HEK293 (cell line): Measurements from ENCODE around the gene CERS4.
A peak's percentile ranks its signal among the peaks of the same experiment; 100 is the strongest.

ENCODE experiments used
- BCL11B ChIP-seq: fragments of 450-650 bp; formaldehyde crosslinking; IDR thresholded peaks from 2 replicates; pipeline ENCODE4 v1.5.1; 2016; ENCODE audit warnings: low read depth, missing biosample characterization, missing genetic modification characterization
- IKZF3 ChIP-seq: fragments of 450-650 bp; IDR thresholded peaks from 2 replicates; pipeline ENCODE4 v1.5.0; 2018; ENCODE audit warnings: missing biosample characterization, mild to moderate bottlenecking, missing genetic modification characterization, moderate library complexity
- MZF1 ChIP-seq: fragments of 450-650 bp; formaldehyde crosslinking; IDR thresholded peaks from 2 replicates; pipeline ENCODE4 v1.5.1; 2017; ENCODE audit warnings: missing biosample characterization, missing genetic modification characterization, borderline replicate concordance
- REPIN1 ChIP-seq: fragments of 450-650 bp; formaldehyde crosslinking; IDR thresholded peaks from 2 replicates; pipeline ENCODE4 v1.5.1; 2017; ENCODE audit warnings: missing biosample characterization, missing genetic modification characterization, low read depth
- ZBTB8A ChIP-seq: fragments of 450-650 bp; formaldehyde crosslinking; IDR thresholded peaks from 2 replicates; pipeline ENCODE4 v1.5.1; 2016; ENCODE audit warnings: missing biosample characterization, missing genetic modification characterization
- ZEB2 ChIP-seq: fragments of 450-650 bp; formaldehyde crosslinking; IDR thresholded peaks from 2 replicates; pipeline ENCODE4 v1.5.1; 2016; ENCODE audit warnings: missing biosample characterization, missing genetic modification characterization
- ZNF19 ChIP-seq: fragments of 450-650 bp; formaldehyde crosslinking; IDR thresholded peaks from 2 replicates; pipeline ENCODE4; 2016; ENCODE audit warnings: missing biosample characterization, missing genetic modification characterization, low read depth
- ZNF335 ChIP-seq: fragments of 450-650 bp; formaldehyde crosslinking; conservative IDR thresholded peaks from 2 replicates; pipeline ENCODE4 v1.5.1; 2016; ENCODE audit warnings: missing biosample characterization, missing genetic modification characterization
- ZNF548 ChIP-seq: fragments of 450-650 bp; formaldehyde crosslinking; IDR thresholded peaks from 2 replicates; pipeline ENCODE4 v1.5.1; 2016; ENCODE audit warnings: missing biosample characterization, missing genetic modification characterization
- ZNF560 ChIP-seq: fragments of 450-650 bp; formaldehyde crosslinking; IDR thresholded peaks from 2 replicates; pipeline ENCODE4 v1.5.1; 2017; ENCODE audit warnings: missing biosample characterization, missing genetic modification characterization, borderline replicate concordance
- ZNF610 ChIP-seq: fragments of 450-650 bp; formaldehyde crosslinking; IDR thresholded peaks from 2 replicates; pipeline ENCODE4 v1.5.1; 2016; ENCODE audit warnings: missing biosample characterization, missing genetic modification characterization, borderline replicate concordance
- ZNF629 ChIP-seq: fragments of 450-650 bp; formaldehyde crosslinking; IDR thresholded peaks from 2 replicates; pipeline ENCODE4 v1.5.1; 2017; ENCODE audit warnings: missing biosample characterization, missing genetic modification characterization
- ZNF654 ChIP-seq: fragments of 450-650 bp; formaldehyde crosslinking; IDR thresholded peaks from 2 replicates; pipeline ENCODE4 v1.5.1; 2016; ENCODE audit warnings: low read depth, missing biosample characterization, missing genetic modification characterization
- ZNF660 ChIP-seq: fragments of 450-650 bp; IDR thresholded peaks from 2 replicates; pipeline ENCODE4 v1.5.1; 2018; ENCODE audit warnings: missing biosample characterization, mild to moderate bottlenecking, missing genetic modification characterization
- ZNF747 ChIP-seq: fragments of 450-650 bp; formaldehyde crosslinking; IDR thresholded peaks from 2 replicates; pipeline ENCODE4 v1.5.1; 2016; ENCODE audit warnings: missing biosample characterization, missing genetic modification characterization
- ZNF791 ChIP-seq: fragments of 450-650 bp; formaldehyde crosslinking; IDR thresholded peaks from 2 replicates; pipeline ENCODE4 v1.5.1; 2016; ENCODE audit warnings: missing biosample characterization, missing genetic modification characterization
- TF ChIP-seq, protein P1 (sequence below): fragments of 450-650 bp; formaldehyde crosslinking; IDR thresholded peaks from 2 replicates; pipeline ENCODE4 v1.5.1; 2016; ENCODE audit warnings: missing biosample characterization, missing genetic modification characterization
- TF ChIP-seq, protein P2 (sequence below): fragments of 450-650 bp; formaldehyde crosslinking; IDR thresholded peaks from 2 replicates; pipeline ENCODE4 v1.5.1; 2016; ENCODE audit warnings: missing biosample characterization, missing genetic modification characterization
- TF ChIP-seq, protein P3 (sequence below): fragments of 450-650 bp; formaldehyde crosslinking; IDR thresholded peaks from 2 replicates; pipeline ENCODE4 v1.5.1; 2016; ENCODE audit warnings: missing biosample characterization, missing genetic modification characterization
- TF ChIP-seq, protein P4 (sequence below): fragments of 450-650 bp; formaldehyde crosslinking; IDR thresholded peaks from 2 replicates; pipeline ENCODE4 v1.5.1; 2016; ENCODE audit warnings: missing biosample characterization, missing genetic modification characterization, low read depth
- TF ChIP-seq, protein P5 (sequence below): fragments of 450-650 bp; formaldehyde crosslinking; IDR thresholded peaks from 2 replicates; pipeline ENCODE4 v1.5.1; 2017; ENCODE audit warnings: missing biosample characterization, mild to moderate bottlenecking, missing genetic modification characterization, moderate library complexity
- TF ChIP-seq, protein P6 (sequence below): fragments of 450-650 bp; formaldehyde crosslinking; IDR thresholded peaks from 2 replicates; pipeline ENCODE4 v1.5.1; 2016; ENCODE audit warnings: missing biosample characterization, missing genetic modification characterization
- TF ChIP-seq, protein P7 (sequence below): fragments of 450-650 bp; formaldehyde crosslinking; IDR thresholded peaks from 2 replicates; pipeline ENCODE4 v1.5.1; 2016; ENCODE audit warnings: missing biosample characterization, missing genetic modification characterization

Gene CERS4

DNA sequence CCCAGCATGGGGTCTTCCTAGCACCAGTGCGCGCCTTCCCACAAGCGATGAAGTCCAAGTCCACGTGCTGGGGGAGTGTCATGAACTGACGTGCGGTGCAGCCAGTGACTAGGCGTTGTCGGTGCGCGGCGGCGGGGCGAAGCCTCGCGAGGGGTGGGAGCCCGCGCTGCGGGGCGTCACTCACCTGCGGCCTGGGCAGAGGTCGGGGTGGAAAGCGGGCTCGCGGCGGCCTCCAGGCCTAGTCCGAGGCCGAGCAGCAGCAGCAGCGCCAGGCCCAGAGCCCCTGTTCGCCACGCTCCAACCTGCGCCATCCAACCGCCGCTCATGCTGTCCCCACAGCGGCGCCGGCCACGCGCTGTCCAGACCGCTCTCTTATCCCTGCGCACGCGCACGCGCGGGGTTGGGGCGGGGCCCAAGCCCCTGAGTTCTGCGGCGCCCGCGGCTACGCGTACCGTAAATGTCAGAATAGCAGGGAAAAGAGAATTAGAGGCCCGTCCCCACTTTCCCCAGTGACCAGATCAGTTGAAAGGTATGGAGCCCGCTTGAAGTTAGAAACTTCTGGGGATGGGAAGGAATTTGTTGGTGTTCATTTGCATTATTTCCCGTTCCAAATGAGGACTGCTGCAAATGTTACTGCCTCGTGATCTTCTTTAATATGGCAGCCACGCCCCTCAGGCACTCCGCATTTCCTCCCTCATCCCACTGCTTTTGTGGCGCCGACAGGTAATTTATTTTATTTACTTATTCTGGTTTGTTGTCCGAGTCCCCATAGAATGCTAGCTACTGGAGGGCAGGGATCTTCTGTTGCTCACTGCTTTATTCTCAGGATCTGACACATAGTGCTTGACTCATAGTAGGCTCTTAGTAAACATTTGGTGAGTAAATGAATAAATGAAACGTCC, 99.0 kb downstream of the CERS4 start, which contains the start of gene CD320 (continued):
- no peak for TF ChIP-seq MZF1 (tag by site-specific recombination)
- no peak for TF ChIP-seq ZNF548
- peak; percentile 63; the same call in 1 of the 2 replicates for TF ChIP-seq ZNF660 (tag by site-specific recombination)
- no peak for TF ChIP-seq ZNF791
- peak; percentile 79 for TF ChIP-seq ZEB2 (tag by site-specific recombination)
- peak; percentile 70; the same call in 1 of the 2 replicates for TF ChIP-seq BCL11B (tag by site-specific recombination)
- TF ChIP-seq, protein P1, sequence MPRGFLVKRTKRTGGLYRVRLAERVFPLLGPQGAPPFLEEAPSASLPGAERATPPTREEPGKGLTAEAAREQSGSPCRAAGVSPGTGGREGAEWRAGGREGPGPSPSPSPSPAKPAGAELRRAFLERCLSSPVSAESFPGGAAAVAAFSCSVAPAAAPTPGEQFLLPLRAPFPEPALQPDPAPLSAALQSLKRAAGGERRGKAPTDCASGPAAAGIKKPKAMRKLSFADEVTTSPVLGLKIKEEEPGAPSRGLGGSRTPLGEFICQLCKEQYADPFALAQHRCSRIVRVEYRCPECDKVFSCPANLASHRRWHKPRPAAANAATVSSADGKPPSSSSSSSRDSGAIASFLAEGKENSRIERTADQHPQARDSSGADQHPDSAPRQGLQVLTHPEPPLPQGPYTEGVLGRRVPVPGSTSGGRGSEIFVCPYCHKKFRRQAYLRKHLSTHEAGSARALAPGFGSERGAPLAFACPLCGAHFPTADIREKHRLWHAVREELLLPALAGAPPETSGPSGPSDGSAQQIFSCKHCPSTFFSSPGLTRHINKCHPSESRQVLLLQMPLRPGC (tag by site-specific recombination) = no peak
- 0 out of 2 replicates have a peak, but pooled peaks have one; percentile 27 for TF ChIP-seq REPIN1
- TF ChIP-seq ZNF19 (tag by site-specific recombination) = no peak
- TF ChIP-seq, protein P2, sequence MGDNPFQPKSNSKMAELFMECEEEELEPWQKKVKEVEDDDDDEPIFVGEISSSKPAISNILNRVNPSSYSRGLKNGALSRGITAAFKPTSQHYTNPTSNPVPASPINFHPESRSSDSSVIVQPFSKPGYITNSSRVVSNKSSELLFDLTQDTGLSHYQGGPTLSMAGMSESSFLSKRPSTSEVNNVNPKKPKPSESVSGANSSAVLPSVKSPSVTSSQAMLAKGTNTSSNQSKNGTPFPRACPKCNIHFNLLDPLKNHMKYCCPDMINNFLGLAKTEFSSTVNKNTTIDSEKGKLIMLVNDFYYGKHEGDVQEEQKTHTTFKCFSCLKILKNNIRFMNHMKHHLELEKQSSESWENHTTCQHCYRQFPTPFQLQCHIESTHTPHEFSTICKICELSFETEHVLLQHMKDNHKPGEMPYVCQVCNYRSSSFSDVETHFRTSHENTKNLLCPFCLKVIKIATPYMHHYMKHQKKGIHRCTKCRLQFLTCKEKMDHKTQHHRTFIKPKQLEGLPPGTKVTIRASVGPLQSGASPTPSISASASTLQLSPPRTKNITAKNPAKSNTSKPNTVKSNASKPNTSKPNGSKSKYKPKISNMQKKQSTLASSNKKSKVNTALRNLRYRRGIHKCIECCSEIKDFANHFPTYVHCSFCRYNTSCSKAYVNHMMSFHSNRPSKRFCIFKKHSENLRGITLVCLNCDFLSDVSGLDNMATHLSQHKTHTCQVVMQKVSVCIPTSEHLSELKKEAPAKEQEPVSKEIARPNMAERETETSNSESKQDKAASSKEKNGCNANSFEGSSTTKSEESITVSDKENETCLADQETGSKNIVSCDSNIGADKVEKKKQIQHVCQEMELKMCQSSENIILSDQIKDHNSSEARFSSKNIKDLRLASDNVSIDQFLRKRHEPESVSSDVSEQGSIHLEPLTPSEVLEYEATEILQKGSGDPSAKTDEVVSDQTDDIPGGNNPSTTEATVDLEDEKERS = no peak; the same call in 1 of the 2 replicates
- TF ChIP-seq, protein P3, sequence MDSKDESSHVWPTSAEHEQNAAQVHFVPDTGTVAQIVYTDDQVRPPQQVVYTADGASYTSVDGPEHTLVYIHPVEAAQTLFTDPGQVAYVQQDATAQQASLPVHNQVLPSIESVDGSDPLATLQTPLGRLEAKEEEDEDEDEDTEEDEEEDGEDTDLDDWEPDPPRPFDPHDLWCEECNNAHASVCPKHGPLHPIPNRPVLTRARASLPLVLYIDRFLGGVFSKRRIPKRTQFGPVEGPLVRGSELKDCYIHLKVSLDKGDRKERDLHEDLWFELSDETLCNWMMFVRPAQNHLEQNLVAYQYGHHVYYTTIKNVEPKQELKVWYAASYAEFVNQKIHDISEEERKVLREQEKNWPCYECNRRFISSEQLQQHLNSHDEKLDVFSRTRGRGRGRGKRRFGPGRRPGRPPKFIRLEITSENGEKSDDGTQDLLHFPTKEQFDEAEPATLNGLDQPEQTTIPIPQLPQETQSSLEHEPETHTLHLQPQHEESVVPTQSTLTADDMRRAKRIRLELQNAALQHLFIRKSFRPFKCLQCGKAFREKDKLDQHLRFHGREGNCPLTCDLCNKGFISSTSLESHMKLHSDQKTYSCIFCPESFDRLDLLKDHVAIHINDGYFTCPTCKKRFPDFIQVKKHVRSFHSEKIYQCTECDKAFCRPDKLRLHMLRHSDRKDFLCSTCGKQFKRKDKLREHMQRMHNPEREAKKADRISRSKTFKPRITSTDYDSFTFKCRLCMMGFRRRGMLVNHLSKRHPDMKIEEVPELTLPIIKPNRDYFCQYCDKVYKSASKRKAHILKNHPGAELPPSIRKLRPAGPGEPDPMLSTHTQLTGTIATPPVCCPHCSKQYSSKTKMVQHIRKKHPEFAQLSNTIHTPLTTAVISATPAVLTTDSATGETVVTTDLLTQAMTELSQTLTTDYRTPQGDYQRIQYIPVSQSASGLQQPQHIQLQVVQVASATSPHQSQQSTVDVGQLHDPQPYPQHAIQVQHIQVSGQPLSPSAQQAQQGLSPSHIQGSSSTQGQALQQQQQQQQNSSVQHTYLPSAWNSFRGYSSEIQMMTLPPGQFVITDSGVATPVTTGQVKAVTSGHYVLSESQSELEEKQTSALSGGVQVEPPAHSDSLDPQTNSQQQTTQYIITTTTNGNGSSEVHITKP (tag by site-specific recombination) = no peak; the same call in 1 of the 2 replicates
- peak; percentile 8; the same call in 1 of the 2 replicates for TF ChIP-seq ZNF335
- TF ChIP-seq, protein P4, sequence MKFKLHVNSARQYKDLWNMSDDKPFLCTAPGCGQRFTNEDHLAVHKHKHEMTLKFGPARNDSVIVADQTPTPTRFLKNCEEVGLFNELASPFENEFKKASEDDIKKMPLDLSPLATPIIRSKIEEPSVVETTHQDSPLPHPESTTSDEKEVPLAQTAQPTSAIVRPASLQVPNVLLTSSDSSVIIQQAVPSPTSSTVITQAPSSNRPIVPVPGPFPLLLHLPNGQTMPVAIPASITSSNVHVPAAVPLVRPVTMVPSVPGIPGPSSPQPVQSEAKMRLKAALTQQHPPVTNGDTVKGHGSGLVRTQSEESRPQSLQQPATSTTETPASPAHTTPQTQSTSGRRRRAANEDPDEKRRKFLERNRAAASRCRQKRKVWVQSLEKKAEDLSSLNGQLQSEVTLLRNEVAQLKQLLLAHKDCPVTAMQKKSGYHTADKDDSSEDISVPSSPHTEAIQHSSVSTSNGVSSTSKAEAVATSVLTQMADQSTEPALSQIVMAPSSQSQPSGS = no peak
- TF ChIP-seq ZNF610 (tag by site-specific recombination) = peak; percentile 93
- no peak for TF ChIP-seq ZNF747 (tag by site-specific recombination)
- TF ChIP-seq, protein P5, sequence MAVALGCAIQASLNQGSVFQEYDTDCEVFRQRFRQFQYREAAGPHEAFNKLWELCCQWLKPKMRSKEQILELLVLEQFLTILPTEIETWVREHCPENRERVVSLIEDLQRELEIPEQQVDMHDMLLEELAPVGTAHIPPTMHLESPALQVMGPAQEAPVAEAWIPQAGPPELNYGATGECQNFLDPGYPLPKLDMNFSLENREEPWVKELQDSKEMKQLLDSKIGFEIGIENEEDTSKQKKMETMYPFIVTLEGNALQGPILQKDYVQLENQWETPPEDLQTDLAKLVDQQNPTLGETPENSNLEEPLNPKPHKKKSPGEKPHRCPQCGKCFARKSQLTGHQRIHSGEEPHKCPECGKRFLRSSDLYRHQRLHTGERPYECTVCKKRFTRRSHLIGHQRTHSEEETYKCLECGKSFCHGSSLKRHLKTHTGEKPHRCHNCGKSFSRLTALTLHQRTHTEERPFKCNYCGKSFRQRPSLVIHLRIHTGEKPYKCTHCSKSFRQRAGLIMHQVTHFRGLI = peak; percentile 23
- peak; percentile 28; the same call in 1 of the 2 replicates for TF ChIP-seq IKZF3 (tag by site-specific recombination)
- 0 out of 2 replicates have a peak, but pooled peaks have one; percentile 45 for TF ChIP-seq ZNF629 (tag by site-specific recombination)
- peak; percentile 73; the same call in 1 of the 2 replicates for TF ChIP-seq ZNF560
- peak; percentile 55; the same call in 1 of the 2 replicates for TF ChIP-seq ZBTB8A (tag by site-specific recombination)
- 0 out of 2 replicates have a peak, but pooled peaks have one; percentile 1 for TF ChIP-seq ZNF654
- TF ChIP-seq, protein P6, sequence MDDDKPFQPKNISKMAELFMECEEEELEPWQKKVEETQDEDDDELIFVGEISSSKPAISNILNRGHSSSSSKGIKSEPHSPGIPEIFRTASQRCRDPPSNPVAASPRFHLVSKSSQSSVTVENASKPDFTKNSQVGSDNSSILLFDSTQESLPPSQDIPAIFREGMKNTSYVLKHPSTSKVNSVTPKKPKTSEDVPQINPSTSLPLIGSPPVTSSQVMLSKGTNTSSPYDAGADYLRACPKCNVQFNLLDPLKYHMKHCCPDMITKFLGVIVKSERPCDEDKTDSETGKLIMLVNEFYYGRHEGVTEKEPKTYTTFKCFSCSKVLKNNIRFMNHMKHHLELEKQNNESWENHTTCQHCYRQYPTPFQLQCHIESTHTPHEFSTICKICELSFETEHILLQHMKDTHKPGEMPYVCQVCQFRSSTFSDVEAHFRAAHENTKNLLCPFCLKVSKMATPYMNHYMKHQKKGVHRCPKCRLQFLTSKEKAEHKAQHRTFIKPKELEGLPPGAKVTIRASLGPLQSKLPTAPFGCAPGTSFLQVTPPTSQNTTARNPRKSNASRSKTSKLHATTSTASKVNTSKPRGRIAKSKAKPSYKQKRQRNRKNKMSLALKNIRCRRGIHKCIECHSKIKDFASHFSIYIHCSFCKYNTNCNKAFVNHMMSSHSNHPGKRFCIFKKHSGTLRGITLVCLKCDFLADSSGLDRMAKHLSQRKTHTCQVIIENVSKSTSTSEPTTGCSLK (tag by site-specific recombination) = no peak
- TF ChIP-seq, protein P7, sequence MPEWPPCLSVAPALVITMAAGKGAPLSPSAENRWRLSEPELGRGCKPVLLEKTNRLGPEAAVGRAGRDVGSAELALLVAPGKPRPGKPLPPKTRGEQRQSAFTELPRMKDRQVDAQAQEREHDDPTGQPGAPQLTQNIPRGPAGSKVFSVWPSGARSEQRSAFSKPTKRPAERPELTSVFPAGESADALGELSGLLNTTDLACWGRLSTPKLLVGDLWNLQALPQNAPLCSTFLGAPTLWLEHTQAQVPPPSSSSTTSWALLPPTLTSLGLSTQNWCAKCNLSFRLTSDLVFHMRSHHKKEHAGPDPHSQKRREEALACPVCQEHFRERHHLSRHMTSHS (tag by site-specific recombination) = no peak
